Lower leg skin (tissue), 3 donors: Measurements from ENCODE around the gene NFIX.

Experiments
- POLR2A ChIP-seq, 2 donors: fragments of 450-650 bp; IDR thresholded peaks; one replicate each; pipeline ENCODE4 v1.6.1; 2016 to 2017; ENCODE audit warnings: antibody characterized with exemption in 2 of 2, mild to moderate bottlenecking in 1 of 2, moderate library complexity in 1 of 2
- TF ChIP-seq, protein P1 (sequence below), 3 donors: fragments of 450-650 bp; IDR thresholded peaks; one replicate each; pipeline ENCODE4 v1.5.1; 2016; ENCODE audit warnings: antibody characterized with exemption in 3 of 3, mild to moderate bottlenecking in 3 of 3, moderate library complexity in 2 of 3

DNA sequence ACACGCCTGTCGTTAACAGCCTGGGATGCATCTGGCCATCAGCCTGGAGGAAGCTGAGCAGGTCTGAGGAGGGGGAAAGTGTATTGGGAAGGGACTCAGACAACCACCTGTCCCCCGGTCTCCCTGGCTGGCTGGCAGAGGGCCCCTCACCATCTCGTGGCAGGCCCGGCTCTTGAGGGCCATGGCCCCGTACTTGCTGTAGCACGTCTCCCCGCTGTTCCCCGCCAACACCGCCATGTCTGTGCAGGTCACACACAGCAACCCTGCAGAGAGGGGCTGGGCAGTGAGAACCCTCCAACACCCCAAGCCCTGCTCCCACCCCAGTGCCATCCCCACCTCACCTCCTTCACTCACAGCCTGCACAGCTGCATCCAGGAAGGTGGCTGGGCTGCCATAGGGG is 117.3 kb downstream of the NFIX start:
- TF ChIP-seq, protein P1, sequence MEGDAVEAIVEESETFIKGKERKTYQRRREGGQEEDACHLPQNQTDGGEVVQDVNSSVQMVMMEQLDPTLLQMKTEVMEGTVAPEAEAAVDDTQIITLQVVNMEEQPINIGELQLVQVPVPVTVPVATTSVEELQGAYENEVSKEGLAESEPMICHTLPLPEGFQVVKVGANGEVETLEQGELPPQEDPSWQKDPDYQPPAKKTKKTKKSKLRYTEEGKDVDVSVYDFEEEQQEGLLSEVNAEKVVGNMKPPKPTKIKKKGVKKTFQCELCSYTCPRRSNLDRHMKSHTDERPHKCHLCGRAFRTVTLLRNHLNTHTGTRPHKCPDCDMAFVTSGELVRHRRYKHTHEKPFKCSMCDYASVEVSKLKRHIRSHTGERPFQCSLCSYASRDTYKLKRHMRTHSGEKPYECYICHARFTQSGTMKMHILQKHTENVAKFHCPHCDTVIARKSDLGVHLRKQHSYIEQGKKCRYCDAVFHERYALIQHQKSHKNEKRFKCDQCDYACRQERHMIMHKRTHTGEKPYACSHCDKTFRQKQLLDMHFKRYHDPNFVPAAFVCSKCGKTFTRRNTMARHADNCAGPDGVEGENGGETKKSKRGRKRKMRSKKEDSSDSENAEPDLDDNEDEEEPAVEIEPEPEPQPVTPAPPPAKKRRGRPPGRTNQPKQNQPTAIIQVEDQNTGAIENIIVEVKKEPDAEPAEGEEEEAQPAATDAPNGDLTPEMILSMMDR (IDR thresholded peaks at IDR 0.05), result no peak
- no peak for TF ChIP-seq POLR2A (IDR thresholded peaks at IDR 0.05)
